ENCODE results near the gene MRPS5.

The MRPS5 gene

GRCh38 chr2:95074663-95075439 lies 46.8 kb downstream of the MRPS5 start:
- TF ChIP-seq, protein P1, sequence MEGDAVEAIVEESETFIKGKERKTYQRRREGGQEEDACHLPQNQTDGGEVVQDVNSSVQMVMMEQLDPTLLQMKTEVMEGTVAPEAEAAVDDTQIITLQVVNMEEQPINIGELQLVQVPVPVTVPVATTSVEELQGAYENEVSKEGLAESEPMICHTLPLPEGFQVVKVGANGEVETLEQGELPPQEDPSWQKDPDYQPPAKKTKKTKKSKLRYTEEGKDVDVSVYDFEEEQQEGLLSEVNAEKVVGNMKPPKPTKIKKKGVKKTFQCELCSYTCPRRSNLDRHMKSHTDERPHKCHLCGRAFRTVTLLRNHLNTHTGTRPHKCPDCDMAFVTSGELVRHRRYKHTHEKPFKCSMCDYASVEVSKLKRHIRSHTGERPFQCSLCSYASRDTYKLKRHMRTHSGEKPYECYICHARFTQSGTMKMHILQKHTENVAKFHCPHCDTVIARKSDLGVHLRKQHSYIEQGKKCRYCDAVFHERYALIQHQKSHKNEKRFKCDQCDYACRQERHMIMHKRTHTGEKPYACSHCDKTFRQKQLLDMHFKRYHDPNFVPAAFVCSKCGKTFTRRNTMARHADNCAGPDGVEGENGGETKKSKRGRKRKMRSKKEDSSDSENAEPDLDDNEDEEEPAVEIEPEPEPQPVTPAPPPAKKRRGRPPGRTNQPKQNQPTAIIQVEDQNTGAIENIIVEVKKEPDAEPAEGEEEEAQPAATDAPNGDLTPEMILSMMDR (conservative IDR thresholded peaks at IDR 0.05), result no peak
- TF ChIP-seq ZFX (IDR thresholded peaks at IDR 0.05), result no peak
- H3K27ac ChIP-seq, result no peak overlapping the region

- no peak overlapping the region for H3K27ac ChIP-seq
- no peak for TF ChIP-seq ZFX (IDR thresholded peaks at IDR 0.05)
- TF ChIP-seq, protein P1 (conservative IDR thresholded peaks at IDR 0.05), result no peak
Observed at GRCh38 chr2:95073856-95074662, 47.5 kb downstream of the MRPS5 start.

DNA sequence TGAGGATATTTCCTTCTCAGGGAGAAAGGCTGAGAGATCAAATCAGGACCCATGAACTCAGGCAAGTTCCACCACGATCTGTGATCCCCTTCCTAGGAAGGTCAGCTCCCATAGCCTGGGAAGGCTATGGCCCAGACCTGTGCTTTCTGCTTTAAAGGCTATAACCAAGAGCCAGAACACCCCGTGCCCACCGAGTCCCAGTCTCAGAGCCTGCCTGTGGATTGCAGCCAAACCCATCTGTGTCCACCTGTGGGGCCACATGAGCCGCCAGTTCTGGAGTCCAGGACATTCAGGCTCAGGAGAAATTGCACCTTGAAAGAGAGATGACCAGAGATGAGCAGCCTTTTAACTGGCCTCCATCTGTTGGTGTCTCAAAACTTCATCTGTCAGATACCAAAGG lies 49.2 kb downstream of the MRPS5 start:
- H3K27ac ChIP-seq, result no peak overlapping the region
- TF ChIP-seq, protein P1 (conservative IDR thresholded peaks at IDR 0.05), result no peak
- no peak for TF ChIP-seq ZFX (IDR thresholded peaks at IDR 0.05)

GRCh38 chr2:95071856-95072255 lies 49.8 kb downstream of the MRPS5 start:
- H3K27ac ChIP-seq, result no peak overlapping the region
- TF ChIP-seq, protein P1 (conservative IDR thresholded peaks at IDR 0.05), result no peak
- TF ChIP-seq ZFX (IDR thresholded peaks at IDR 0.05), result no peak

GRCh38 chr2:95069465-95069864 lies 52.1 kb downstream of the MRPS5 start:
- H3K27ac ChIP-seq, result no peak overlapping the region
- no peak for TF ChIP-seq ZFX (IDR thresholded peaks at IDR 0.05)
- TF ChIP-seq, protein P1 (conservative IDR thresholded peaks at IDR 0.05), result no peak

- H3K27ac ChIP-seq, result no peak overlapping the region
- TF ChIP-seq ZFX (IDR thresholded peaks at IDR 0.05), result no peak
Observed at GRCh38 chr2:95068256-95068655, 53.4 kb downstream of the MRPS5 start.

- TF ChIP-seq, protein P1 (conservative IDR thresholded peaks at IDR 0.05), result no peak
- no peak for TF ChIP-seq ZFX (IDR thresholded peaks at IDR 0.05)
- no peak overlapping the region for H3K27ac ChIP-seq
Observed at GRCh38 chr2:95063086-95063958, 58.3 kb downstream of the MRPS5 start.

Data from C4-2B (cell line).